AG08395 (cell line): ENCODE measurements around the gene C20orf141.
A peak's percentile ranks its signal among the peaks of the same experiment; 100 is the strongest.
"Not testable (repeated sequence)": the region's sequence is repeated elsewhere in the genome, so short reads cannot be mapped to it uniquely, and the experiment has no call there.

Experiments
- DNase-seq: peaks from one replicate; pipeline ENCODE4 v3.0.0; 2012; ENCODE audit warnings: mixed read lengths, low spot score

The C20orf141 gene

DNA sequence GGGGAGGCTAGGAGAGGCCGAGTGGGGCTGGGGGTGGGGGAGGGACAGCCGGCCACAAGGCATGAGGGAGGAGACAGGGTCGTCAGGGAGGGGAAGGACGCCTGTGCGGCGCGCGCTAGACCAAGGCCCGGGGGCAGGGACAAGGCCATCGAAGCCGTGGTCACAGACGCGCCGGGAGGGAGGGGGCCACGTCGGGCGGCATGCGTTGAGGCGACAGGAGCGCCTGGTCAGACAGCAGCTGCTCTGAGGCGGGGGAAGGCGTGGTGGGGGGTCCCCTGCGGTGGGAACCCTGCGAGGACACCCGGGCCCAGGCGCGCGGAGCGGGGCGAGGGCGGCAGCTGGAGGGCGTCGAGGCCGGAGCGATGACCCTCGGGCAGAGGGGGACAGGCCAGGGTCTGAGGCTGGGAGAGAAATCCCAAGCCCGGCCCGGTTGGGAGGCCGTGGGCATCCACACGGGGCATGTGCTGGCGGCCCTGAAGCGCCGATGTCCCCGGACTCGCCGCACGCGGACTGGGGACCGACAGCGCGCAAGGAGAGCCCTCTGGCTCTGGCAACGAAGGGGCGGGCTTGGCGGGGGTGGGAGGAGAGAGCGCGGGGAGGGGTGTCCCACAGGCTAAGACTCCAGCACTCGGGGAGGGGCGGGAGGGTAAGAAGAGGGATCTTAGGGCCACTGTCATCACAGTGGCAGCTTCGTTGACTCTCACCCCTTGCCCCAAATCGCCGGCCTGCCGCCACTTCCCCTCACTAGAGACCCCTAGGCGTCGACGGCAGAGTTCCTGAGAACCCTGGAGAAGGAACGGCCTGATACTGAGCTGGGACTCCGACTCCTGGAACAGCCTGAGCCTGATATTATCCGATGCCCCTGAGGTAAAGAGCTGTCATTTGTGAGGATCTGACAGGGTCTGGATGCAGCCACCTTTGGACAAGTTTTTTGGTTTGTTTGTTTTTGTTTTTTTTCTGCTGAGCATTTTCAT, 6.4 kb downstream of the C20orf141 start:
- DNase-seq = no peak

DNA sequence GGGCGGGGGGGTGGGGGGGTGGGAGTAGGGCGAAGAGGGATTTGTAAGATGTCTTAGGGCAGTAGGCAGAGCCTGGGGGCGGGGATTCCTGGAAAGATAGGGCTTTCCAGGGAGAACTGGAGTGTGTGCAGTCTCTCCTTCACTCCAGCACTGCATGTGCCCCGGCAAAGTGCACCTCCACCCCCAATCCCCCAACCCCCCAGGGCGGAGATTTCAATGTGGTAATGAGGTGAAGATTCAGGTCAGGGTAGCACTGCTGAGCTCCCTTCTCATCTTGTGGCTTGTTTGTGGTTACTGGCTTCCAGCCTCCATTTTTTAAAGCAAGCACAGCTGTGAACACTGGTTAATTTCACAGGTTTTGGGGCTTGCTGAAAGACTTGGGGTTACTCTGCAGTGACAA, 7.3 kb downstream of the C20orf141 start:
- no peak for DNase-seq

DNA sequence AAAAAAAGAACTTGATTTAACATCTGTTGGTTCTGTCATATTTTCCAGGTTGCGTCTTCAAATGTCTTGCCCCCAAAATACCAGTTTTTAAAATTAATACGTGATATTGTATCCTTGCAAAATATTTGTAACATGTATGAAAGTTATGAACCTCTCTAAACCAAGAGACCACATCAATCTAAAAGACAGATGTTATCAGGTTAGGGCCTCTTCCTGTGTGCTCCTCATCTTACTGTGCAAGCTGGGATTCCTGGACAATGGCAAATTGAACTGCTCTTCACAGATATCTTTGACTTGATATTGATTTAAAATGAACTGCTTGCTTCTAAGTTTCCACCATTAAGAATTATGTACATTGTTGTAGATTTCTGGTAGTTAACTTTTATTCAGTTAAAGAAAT, 11.0 kb downstream of the C20orf141 start:
- no peak for DNase-seq

DNA sequence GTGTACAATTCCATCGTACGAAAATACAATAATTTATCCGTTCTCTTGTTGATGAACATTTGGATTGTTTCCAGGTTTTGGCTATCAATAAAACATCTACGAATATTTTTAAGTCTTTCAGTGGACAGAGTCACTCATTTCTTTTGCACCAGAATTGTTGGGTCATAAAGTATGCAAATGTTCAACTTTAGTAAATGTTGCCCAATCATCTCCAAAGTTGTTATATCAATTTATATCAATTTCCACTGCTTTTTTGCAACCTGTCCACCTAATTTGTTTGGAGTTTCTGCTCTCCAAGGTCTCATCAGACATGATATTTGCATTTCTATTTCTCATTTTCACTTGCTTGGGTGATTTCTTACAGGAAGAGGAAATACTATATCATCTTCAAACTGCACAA, 11.9 kb downstream of the C20orf141 start:
- no peak for DNase-seq

DNA sequence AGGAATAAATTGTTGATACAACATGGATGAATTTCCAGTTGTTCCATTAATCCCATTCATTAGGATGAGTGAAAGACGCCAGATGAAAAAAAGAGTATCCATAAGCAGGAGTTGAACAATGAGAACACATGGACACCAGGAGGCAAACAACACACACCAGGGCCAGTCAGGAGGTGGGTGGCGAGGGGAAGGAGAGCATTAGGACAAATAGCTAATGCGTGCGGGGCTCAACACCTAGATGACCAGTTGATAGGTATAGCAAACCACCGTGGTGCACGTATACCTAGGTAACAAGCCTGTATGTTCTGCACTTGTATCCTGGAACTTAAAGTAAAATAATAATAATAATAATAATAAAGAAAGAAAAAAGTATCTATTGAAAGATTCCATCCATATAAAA, 14.6 kb downstream of the C20orf141 start:
- DNase-seq = no peak

DNA sequence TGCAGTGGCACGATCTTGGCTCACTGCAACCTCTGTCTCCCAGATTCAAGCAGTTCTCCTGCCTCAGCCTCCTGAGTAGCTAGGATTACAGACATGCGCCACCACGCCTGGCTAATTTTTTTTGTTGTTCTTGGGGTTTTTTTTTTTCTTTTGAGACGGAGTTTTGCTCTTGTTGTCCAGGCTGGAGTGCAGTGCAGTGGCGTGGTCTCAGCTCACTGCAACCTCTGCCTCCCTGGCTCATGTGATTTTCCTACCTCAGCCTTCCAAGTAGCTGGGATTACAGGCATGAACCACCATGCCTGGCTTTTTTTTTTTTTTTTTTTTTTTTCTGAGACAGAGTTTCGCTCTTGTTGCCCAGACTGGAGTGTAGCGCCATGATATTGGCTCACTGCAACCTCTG, 16.4 kb downstream of the C20orf141 start:
- DNase-seq = not testable (repeated sequence)

DNA sequence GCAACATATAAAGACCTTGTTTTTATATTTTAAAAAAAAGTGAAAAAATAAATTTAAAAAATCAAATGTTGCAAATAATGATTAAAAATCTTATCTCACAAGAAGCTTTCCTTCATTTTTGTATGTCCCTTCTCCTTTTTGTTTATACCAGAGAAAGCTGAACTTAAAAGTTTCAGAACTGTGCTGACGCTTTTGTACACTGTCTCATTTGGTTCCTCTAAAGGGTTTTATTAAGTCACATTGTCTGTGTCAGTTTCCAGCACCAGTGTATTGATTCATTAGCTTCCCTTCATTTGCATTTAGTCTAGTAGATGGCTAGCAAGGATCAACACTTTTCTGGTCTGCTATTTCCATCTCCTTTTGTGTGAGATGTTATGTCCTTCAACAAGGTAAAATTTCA, 19.0 kb downstream of the C20orf141 start:
- DNase-seq = no peak

DNA sequence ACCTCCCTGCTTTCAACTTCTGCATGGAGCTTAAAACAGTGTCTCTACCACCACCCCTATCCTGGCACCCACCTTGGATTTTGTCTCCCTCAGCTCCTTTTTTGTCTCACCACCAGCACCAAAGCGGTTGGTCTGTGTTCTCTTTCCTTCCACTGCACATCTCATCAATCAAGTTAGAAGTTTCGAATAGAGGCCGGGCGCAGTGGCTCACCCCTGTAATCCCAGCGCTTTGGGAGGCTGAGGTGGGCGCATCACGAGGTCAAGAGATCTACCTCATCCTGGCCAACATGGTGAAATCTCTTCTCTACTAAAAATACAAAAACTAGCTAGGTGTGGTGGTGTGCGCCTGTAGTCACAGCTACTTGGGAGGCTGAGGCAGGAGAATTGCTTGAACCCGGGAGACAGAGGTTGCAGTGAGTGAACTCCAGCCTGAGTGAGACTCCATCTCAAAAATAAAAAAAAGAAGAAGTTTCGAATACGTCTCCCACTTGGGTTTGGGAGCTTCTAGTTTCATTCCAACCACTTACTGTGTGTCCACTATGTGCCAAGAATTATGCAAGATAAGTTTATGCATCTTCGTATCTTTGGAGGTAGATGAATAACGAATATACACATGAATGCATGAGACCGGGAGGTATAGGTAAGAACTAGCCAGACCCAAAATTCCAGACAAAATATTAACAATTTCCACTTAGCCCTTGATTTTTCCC, 19.8 kb downstream of the C20orf141 start:
- no peak for DNase-seq

DNA sequence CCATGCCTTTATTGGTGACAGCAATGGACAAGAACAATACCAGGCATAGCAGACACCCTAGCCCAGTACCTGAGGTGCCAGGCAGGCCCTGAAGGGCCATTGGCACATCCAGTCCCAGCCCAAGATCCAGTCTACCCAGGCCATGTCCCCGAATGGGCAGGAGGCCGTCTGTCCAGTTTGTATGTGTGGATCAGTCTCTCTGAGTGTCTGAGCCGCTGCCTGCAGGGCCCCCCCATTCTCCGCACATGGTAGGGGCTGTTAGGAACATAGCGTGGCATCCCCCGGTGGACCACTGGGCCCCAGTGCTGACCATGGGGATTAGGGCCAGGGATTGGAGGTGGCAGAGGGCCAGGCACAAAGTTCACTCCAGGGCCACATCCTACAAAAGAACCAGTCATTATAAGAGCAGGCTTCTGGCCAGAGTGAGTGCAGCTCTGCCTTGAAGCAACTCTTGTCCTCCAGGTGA, 20.6 kb downstream of the C20orf141 start:
- no peak for DNase-seq

DNA sequence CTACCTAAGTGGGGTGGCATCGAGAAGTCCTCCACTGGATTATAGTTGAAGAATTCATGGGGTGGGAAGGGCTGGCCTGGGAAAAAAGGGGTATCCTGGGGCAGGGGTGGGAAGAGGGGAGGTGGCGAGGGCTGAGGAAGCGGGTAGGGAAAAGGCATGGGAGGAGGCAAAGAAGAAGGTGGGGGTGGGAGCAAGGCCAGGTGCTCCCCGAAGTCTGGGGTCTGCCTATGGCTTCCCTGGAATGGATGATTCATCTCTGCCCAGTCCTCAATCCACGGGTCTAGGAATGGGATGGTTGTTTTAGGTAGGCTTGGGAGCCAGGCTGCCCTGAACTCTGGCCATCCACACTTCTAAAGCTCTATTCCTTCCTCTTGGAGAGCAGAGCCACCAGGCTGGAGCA, 21.2 kb downstream of the C20orf141 start:
- DNase-seq = no peak

DNA sequence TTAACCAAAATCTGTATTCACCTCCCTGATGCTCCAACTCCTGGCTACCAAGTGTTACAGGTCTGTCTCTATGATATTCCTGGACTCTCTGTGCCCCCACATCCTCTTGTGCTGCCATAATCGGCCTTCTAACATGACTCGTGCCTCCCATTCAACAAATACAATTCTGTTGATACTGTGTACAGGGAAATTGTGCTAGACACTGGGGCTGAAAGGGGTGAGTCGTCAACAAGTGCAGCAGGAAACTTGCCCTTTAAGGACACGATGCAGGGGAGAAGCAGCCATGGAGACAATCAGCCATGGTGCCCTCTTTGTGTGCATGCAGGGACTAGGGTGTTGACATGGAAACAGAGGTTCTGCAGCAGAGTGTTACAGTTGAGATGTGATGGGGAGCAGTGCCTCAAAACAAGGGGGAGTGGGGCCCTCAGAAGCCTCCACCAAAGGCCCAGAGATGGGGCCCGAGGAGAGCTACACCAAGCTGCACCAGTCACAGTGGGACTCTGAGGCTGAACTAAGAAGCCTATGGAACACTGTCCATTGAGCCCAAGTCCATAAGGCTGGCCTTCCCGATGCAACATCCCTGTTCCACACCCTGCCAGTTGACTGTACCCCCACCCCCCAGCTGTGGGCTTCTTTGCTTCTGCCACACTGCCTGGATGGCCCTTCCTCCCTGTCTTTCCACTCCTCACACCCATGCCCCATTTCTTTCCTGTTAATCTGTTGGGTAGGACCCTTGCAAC, 22.6 kb downstream of the C20orf141 start:
- no peak for DNase-seq

DNA sequence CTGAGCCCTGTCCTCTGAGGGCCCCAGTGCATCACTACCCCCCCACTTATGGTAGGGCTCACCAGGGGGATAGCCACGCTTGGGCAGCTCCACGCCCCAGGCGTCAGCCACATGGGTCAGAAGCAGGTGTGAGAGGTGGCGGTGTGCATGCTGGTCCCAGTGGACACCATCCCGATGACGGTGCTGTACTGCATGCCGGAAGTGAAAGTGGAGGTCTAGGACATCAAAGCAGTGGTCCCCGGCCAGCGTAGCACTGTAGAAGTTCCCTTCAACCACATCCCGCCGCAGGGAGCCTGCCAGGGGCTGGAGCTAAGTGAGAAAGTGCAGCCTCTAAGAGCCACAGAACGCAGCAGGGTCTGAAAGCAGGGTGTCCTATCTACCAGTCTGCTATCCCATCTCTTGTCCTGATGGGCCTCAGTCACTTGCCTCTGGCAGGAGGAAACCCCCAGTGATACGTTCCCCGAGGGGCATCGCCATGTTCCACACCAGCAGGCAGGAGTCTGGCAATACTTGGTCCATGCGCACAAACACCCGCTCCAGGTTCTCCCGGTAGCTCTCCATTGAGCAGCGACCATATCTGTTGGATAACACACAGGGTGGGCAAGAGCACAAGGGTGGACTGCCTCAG, 23.5 kb downstream of the C20orf141 start:
- DNase-seq = no peak

DNA sequence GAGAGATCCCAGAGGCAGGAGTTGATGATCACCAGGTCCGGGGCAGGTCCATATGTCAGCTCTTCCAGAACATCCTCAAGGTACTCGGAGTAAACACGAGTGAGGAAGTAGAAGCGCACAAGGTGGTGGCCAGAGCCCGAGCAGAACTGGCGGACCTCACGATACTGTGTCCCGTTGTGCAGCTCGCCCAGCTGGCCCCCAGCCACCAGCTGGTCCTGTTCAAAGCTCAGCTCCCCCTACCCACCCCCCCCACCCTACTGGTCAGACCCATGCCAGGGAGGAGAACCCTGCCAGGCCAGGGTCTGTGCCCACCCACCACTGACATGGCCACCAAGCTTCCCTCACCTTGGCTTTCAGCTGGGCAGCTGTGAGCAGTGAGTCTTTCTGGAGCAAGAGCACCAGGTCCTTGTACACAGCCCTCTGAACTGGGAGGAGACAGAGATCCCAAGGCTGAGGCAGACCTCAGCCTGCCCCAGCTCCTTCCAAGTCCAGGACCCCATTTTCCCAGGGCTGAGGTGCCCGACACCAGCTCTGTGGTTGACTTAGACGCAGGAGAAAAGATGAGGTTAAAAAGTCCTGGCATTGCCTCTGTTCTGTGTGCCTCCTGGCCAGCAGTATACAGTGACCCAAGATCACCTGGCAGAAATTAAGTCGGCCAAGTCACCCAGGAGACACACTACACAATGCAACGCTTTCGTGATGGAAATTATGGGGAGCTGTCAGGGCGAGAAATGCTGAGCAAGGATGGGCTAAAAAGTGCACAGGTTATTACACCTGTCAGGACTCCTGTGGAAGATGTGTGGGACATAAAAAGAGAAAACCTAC, 24.3 kb downstream of the C20orf141 start:
- no peak for DNase-seq

DNA sequence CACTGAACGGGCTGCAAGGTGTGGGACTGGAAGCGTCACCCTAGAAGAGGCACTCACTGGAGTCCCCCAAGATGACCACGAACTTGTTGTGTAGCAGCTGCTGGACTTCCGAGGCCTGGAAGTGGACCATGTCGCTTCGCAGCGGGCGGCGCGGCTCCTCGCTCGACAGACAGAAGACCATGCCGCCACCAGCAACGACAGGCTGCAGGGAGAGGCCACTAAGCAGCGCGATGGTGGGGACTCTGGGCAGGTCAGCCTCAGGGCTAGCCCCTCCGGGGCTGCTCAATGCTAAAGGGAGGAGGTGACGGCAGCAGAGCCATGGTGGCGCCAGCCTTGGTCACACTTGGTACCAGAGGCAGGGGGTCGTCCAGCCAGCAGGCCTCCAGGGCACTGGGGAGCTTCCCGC, 24.9 kb downstream of the C20orf141 start:
- DNase-seq = no peak

DNA sequence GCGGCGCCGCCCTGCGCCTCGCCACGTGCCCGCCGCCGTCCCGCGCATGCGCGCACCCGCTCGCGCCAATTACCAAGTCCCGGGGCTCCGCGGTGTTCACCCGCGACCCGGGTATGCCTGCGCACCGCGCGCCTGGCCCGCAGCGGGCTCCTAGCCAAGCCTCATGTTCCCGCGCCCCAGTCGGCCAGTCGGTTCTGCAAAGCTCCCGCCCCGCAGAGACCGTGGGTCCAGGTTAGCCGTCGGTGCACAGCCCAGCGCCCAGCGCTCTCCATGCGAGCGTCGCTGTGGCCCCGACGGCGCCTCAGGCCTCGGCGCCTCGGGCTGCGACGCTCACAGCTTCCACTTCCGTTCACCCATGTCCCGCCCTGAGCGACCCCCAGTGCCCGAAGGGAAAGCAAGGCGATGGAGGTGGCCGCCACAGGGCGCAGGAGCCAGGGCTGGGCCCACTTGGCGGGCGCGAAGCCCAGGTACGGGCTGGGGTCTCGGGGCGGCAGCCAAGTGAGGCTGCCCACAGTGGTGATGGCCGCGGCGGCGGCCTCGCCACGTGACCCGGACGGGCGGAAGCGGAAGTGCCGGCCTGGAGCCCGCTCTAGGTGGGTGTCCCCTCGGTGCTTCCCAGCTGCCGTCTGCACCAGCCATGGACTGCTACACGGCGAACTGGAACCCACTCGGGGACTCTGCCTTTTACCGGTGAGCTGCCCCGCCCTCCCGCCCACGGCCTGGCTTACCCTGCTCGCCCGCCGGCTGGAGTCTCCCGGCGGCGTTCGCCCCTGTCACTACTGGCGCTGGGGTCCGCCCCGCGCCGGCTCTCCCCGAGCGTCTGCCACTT, 25.6 kb downstream of the C20orf141 start, which contains the start of the genes PCED1A and VPS16:
Gene PCED1A, minus strand, starts transcription at position 518 of the 829 bp plus-strand sequence. CDS start 743 bp downstream, outside the sequence.
Gene VPS16, plus strand, starts transcription at position 608 of the 829 bp plus-strand sequence. Its CDS starts 30 bp downstream, at position 638.
- DNase-seq = peak; percentile 97

DNA sequence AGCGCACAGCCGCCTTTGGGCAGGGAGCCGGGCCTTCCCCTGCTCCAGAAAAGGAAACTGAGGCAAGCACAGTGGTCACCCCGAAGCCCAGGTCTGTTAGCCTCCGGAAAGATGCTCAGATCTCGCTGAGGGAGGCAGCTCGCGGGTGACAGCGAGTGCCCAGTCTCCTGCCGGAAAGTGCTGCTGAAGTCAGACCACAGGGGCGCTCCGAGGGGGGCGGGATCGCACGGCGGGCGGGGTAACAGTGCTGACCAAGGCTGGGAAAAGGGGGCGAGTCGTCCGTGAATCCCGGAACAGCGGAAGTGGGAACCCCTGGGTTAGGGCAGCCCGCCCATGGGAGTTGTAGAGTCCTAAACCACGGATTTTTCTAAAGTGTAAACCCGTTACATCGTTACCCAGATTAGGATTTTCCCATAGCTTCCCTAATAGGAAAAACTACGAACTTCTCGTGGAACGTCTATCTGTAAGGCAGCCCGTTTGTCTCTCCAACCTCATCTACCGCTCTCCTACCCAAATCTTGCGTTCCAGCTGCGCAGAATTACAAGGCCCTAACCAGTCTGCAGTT, 26.3 kb downstream of the C20orf141 start:
- peak; percentile 79 for DNase-seq

DNA sequence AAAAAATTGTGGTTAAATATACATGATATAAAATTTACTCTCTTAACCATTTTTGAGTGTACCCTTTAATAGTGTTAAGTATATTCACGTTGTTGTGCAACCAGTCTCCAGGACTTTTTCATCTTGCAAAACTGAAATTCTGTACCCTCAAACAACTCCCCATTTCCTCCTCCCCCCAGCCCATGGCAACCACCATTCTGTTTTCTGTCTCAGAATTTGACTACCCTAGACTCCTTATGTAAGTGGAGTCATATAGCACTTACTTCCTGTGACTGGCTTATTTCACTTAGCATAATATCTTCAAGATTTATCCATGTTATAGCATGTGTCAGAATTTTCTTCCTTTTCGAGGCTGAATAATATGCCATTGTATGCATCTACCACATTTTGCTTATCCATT, 30.8 kb downstream of the C20orf141 start:
- DNase-seq = no peak

DNA sequence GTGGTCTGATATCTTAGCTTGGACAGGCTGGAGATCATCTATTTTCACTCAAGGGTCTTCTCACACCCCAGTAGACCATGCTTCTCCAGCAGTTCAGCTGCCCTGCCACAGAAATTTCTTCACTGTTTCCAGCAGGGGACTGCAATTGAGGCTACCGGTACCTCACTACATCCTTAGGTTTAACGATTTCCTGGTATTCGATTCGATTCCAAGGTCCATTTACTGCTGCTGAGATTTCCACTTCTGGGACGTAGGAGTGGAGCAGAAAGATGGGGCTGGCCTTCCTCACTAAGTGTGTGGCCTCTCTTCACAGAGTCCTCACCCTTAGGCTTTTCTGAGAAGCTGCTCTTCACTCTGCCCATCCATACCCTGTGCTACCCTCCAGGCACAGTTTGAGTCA, 31.9 kb downstream of the C20orf141 start:
- DNase-seq = no peak

DNA sequence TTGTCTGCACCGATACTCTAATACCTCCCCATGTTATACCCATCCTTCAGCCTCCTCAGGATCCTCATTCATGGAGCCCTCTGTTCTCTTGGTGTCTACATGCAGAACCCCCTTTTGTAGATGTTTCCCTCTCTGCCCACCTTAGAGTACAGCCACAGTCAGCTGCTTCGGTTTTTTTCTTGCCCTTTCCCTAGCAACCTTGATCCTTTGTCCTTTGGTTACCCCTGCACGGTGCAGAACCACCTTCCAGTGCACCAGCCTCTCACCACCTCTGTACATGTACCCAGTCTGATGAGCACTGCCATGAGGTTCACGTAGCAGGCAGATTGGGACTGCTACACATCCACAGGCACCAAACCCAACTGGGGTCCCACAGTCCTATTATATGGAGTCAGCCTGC, 33.0 kb downstream of the C20orf141 start:
- DNase-seq = no peak

DNA sequence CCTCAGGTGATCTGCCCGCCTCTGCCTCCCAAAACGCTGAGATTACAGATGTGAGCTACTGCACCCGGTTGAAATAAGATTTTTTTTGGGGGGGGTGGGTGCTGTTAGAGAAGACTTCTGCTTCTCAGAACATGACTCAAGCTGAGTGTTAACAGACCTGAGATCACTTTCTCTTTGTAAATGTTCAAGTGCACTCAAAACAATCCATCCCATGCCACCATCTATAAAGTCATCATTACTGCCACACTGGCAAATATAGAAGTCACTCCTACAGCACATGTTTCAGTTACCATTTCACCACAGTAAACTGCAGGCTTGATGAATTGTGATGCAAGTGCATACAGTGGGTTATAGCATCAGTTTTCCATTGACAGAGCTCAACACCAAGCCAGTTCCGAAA, 34.7 kb downstream of the C20orf141 start:
- DNase-seq = no peak
